ENCODE measurements around the gene HIVEP3.

DNA sequence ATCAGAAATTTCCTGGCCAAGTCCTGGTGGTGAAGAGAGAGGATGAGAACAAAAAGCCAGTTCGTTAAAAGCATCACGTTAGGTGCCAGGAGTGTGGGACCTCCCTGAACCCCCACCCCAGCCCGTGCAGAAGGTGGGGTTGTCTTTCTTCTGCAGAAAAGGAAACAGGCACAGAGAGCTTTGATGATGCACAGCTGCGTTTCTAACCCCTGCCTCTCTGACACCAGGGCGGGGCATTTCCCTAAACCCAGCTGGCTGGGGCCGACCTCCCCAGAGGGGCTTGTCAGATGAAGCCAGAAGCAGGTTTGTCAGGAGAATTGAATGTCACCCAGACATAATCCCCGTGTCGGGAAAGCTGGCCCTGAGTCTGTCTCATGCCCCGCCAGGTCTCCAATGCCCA lies 244.9 kb downstream of the HIVEP3 start:
- TF ChIP-seq, protein P1, sequence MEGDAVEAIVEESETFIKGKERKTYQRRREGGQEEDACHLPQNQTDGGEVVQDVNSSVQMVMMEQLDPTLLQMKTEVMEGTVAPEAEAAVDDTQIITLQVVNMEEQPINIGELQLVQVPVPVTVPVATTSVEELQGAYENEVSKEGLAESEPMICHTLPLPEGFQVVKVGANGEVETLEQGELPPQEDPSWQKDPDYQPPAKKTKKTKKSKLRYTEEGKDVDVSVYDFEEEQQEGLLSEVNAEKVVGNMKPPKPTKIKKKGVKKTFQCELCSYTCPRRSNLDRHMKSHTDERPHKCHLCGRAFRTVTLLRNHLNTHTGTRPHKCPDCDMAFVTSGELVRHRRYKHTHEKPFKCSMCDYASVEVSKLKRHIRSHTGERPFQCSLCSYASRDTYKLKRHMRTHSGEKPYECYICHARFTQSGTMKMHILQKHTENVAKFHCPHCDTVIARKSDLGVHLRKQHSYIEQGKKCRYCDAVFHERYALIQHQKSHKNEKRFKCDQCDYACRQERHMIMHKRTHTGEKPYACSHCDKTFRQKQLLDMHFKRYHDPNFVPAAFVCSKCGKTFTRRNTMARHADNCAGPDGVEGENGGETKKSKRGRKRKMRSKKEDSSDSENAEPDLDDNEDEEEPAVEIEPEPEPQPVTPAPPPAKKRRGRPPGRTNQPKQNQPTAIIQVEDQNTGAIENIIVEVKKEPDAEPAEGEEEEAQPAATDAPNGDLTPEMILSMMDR (IDR thresholded peaks at IDR 0.05): no peak
- TF ChIP-seq EP300 (IDR thresholded peaks at IDR 0.05): no peak
- TF ChIP-seq POLR2A (IDR thresholded peaks at IDR 0.05): no peak

Data from tibial nerve (tissue), 4 donors.